MM.1S (cell line): ENCODE results near the gene MPZL2.
"Not testable (repeated sequence)": the region's sequence is repeated elsewhere in the genome, so short reads cannot be mapped to it uniquely, and the experiment has no call there.

Experiments
- DNase-seq: peaks from one replicate; pipeline ENCODE4 v3.0.0-alpha.2; 2015
- H2AFZ ChIP-seq: fragments of 300-600 bp; sonication (generic); 2 replicates; pipeline ENCODE4 v1.6.0; 2016; ENCODE audit warnings: antibody characterized with exemption, low read length
- H3F3A ChIP-seq: fragments of 300-600 bp; sonication (generic); 2 replicates; pipeline ENCODE4 v1.6.1; 2016; ENCODE audit warnings: mild to moderate bottlenecking, antibody characterized with exemption, low read length, moderate library complexity, mixed read lengths; ENCODE audit not compliant: insufficient read depth
- H3K27ac ChIP-seq: fragments of 300-600 bp; sonication (generic); 2 replicates; pipeline ENCODE4 v1.5.1; 2016; ENCODE audit warnings: mild to moderate bottlenecking, low read length
- H3K27me3 ChIP-seq: fragments of 300-600 bp; sonication (generic); replicated peaks from 2 replicates; pipeline ENCODE4 v1.6.0; 2016; ENCODE audit warnings: low read length; ENCODE audit not compliant: insufficient read depth
- H3K36me3 ChIP-seq: fragments of 300-600 bp; sonication (generic); replicated peaks from 2 replicates; pipeline ENCODE4 v1.6.1; 2016; ENCODE audit warnings: mild to moderate bottlenecking, low read length, mixed read lengths; ENCODE audit not compliant: insufficient read depth
- H3K4me1 ChIP-seq: fragments of 300-600 bp; sonication (generic); 2 replicates; pipeline ENCODE4 v1.6.1; 2016; ENCODE audit warnings: low read length, mixed read lengths
- H3K4me2 ChIP-seq: fragments of 300-600 bp; sonication (generic); 2 replicates; pipeline ENCODE4 v1.6.0; 2016; ENCODE audit warnings: low read depth, low read length
- H3K4me3 ChIP-seq: fragments of 300-600 bp; sonication (generic); 2 replicates; pipeline ENCODE4 v1.5.1; 2016; ENCODE audit warnings: low read length, mixed read lengths
- H3K79me2 ChIP-seq: fragments of 300-600 bp; sonication (generic); 2 replicates; pipeline ENCODE4 v1.6.1; 2016; ENCODE audit warnings: mixed run types, low read length, mixed read lengths
- H3K9ac ChIP-seq: fragments of 300-600 bp; sonication (generic); 2 replicates; pipeline ENCODE4 v1.6.1; 2016; ENCODE audit warnings: low read length, mixed read lengths
- H3K9me2 ChIP-seq: fragments of 300-600 bp; sonication (generic); replicated peaks from 2 replicates; pipeline ENCODE4 v1.6.1; 2016; ENCODE audit warnings: mild to moderate bottlenecking, low read length, mixed read lengths; ENCODE audit not compliant: insufficient read depth
- H3K9me3 ChIP-seq: fragments of 300-600 bp; sonication (generic); replicated peaks from 2 replicates; pipeline ENCODE4 v1.6.1; 2016; ENCODE audit warnings: mild to moderate bottlenecking, low read length, mixed read lengths; ENCODE audit not compliant: insufficient read depth
- H4K20me1 ChIP-seq: fragments of 300-600 bp; sonication (generic); 2 replicates; pipeline ENCODE4 v1.6.1; 2016; ENCODE audit warnings: mild to moderate bottlenecking, low read length, moderate library complexity, mixed read lengths; ENCODE audit not compliant: insufficient read depth
- CTCF ChIP-seq: fragments of 300-600 bp; sonication (generic); IDR thresholded peaks from 2 replicates; pipeline ENCODE4 v1.5.1; 2016; ENCODE audit warnings: antibody characterized with exemption, low read length, mixed read lengths
- EZH2 ChIP-seq: fragments of 300-600 bp; sonication (generic); optimal IDR thresholded peaks from 2 replicates; pipeline ENCODE3; 2017; ENCODE audit warnings: low read depth, mild to moderate bottlenecking, antibody characterized with exemption, low read length, mixed read lengths
- EZH2phosphoT487 ChIP-seq: fragments of 300-600 bp; sonication (generic); IDR thresholded peaks from 2 replicates; pipeline ENCODE4 v1.6.1; 2018; ENCODE audit warnings: antibody characterized with exemption, low read length

The MPZL2 gene

GRCh38 chr11:118311518-118311917 lies 47.4 kb upstream of the MPZL2 start:
- Histone ChIP-seq H3K9ac (no peak overlapping the region), H3K36me3 (no peaks in the 10 kb centered on the region), H3F3A (no peaks in the 10 kb centered on the region), H4K20me1 (no peaks in the 10 kb centered on the region), H2AFZ (no peak overlapping the region), H3K4me3 (no peak overlapping the region), H3K27ac (no peak overlapping the region), H3K4me1 (peaks cover 9% of the 10 kb centered on the region), H3K9me2 (no peaks in the 10 kb centered on the region), H3K4me2 (no peak overlapping the region), H3K9me3 (no peaks in the 10 kb centered on the region), H3K79me2 (no peaks in the 10 kb centered on the region), H3K27me3 (no peaks in the 10 kb centered on the region)
- DNase-seq = no peak
- no peak for TF ChIP-seq EZH2
- no peak for TF ChIP-seq CTCF
- no peak for TF ChIP-seq EZH2phosphoT487

- H3K79me2 ChIP-seq = no peaks in the 10 kb centered on the region
- H3K9me3 ChIP-seq = no peaks in the 10 kb centered on the region
- no peaks in the 10 kb centered on the region for H4K20me1 ChIP-seq
- no peak for DNase-seq
- H3K4me1 ChIP-seq = peaks cover 4% of the 10 kb centered on the region
- TF ChIP-seq CTCF = no peak
- no peak for TF ChIP-seq EZH2phosphoT487
- TF ChIP-seq EZH2 = no peak
- no peaks in the 10 kb centered on the region for H3K9me2 ChIP-seq
- no peaks in the 10 kb centered on the region for H3K27me3 ChIP-seq
- no peaks in the 10 kb centered on the region for H3F3A ChIP-seq
- H3K36me3 ChIP-seq = no peaks in the 10 kb centered on the region
- no peak overlapping the region for H3K4me3 ChIP-seq
- H3K9ac ChIP-seq = no peak overlapping the region
- H2AFZ ChIP-seq = no peak overlapping the region
- H3K27ac ChIP-seq = no peak overlapping the region
- no peak overlapping the region for H3K4me2 ChIP-seq
These were observed 46.8 kb upstream of the MPZL2 start for GRCh38 chr11:118310781-118311485.

- no peaks in the 10 kb centered on the region for H3K9me2 ChIP-seq
- H3K4me3 ChIP-seq = no peak overlapping the region
- H4K20me1 ChIP-seq = no peaks in the 10 kb centered on the region
- no peak for TF ChIP-seq EZH2
- no peak for TF ChIP-seq EZH2phosphoT487
- TF ChIP-seq CTCF = no peak
- H3K9ac ChIP-seq = no peak overlapping the region
- no peak overlapping the region for H2AFZ ChIP-seq
- H3K4me1 ChIP-seq = no peaks in the 10 kb centered on the region
- H3K4me2 ChIP-seq = no peak overlapping the region
- no peaks in the 10 kb centered on the region for H3K9me3 ChIP-seq
- H3K79me2 ChIP-seq = no peaks in the 10 kb centered on the region
- H3K36me3 ChIP-seq = no peaks in the 10 kb centered on the region
- no peaks in the 10 kb centered on the region for H3K27me3 ChIP-seq
- no peak for DNase-seq
- H3K27ac ChIP-seq = no peak overlapping the region
- no peaks in the 10 kb centered on the region for H3F3A ChIP-seq
These were observed 46.2 kb upstream of the MPZL2 start for GRCh38 chr11:118310271-118310670.

- H3K27ac ChIP-seq, H3F3A ChIP-seq, H3K4me2 ChIP-seq, H3K9ac ChIP-seq, H3K27me3 ChIP-seq, H3K79me2 ChIP-seq, H3K9me3 ChIP-seq, H3K36me3 ChIP-seq, H3K9me2 ChIP-seq, H3K4me1 ChIP-seq, H3K4me3 ChIP-seq, H4K20me1 ChIP-seq, DNase-seq, H2AFZ ChIP-seq: not testable (repeated sequence)
These were observed 45.0 kb upstream of the MPZL2 start for GRCh38 chr11:118308995-118309528.
